Measurements from ENCODE around the gene SRP72. TPM values are rescaled to one million over a fixed set of nuclear protein-coding genes. Genes with fewer than 3 reads are reported as not detected.

The SRP72 gene
- total and polyA plus RNA-seq, 2 of the 8 experiments (the other 6 are each of a cell fraction or from before 2014, with no cell fraction given): 37.7 to 144 TPM

GRCh38 chr4:56550642-56551041 is 83.2 kb downstream of the SRP72 start:
- no peak overlapping the region for H2AFZ ChIP-seq (ENCODE audit: low read length)
- 72% methylated on average over 8 of the region's 8 CpGs; no CpG with 5 or more reads in 1 of the 2 experiments for WGBS, 2 experiments (ENCODE audit: extremely low coverage in 1 of 2, insufficient coverage in 1 of 2, insufficient read length in 1 of 2, insufficient replicate concordance in 2 of 2, low coverage in 1 of 2, low lambda C conversion rate in 2 of 2, missing lambda C conversion rate in 1 of 2)
- H4K91ac ChIP-seq (replicated peaks; ENCODE audit: insufficient read length, low read length): no peak overlapping the region
- no peak overlapping the region for H4K8ac ChIP-seq (ENCODE audit: extremely low read depth, insufficient read depth, low read length)
- H3K18ac ChIP-seq (ENCODE audit: extremely low read depth, low read length): no peak overlapping the region
- no peak for FAIRE-seq
- no peaks in the 10 kb centered on the region for H3K9me3 ChIP-seq (ENCODE audit: insufficient read depth in 2 of 2, low read depth in 1 of 2, low read length in 1 of 2)
- H3K14ac ChIP-seq (ENCODE audit: insufficient read length): no peak overlapping the region
- no peak overlapping the region for H4K5ac ChIP-seq (ENCODE audit: insufficient read length, low read depth, low read length)
- no peaks in the 10 kb centered on the region for H3K27me3 ChIP-seq (replicated peaks in 1 of 4; ENCODE audit: control insufficient read depth in 3 of 4, extremely low read depth in 1 of 4, insufficient read depth in 3 of 4, low read length in 3 of 4)
- H3K4me3 ChIP-seq (ENCODE audit: extremely low read depth in 1 of 4, insufficient read depth in 2 of 4, low read depth in 3 of 4, low read length in 4 of 4): no peak overlapping the region
- CTCF ChIA-PET (ENCODE audit: partially characterized antibody): interaction anchor here (0.6 to 1.7 kb wide), 3 partner anchors 25 to 248 kb away, joined by 3 to 4 read pairs (median 4); no protein-coding TSS in a partner anchor
- no peaks in the 10 kb centered on the region for H4K20me1 ChIP-seq (replicated peaks in 1 of 2; ENCODE audit: control insufficient read depth in 1 of 2, insufficient read depth in 2 of 2, low read length in 2 of 2)
- no peak overlapping the region for H2AK5ac ChIP-seq (ENCODE audit: low read depth, low read length)
- no peak overlapping the region for H2BK12ac ChIP-seq (ENCODE audit: low read depth, low read length)
- H3K56ac ChIP-seq (replicated peaks; ENCODE audit: insufficient read length, low read depth, low read length): no peak overlapping the region
- DNase-seq (ENCODE audit: low read depth in 1 of 2, low spot score in 2 of 2): no peak
- H2BK5ac ChIP-seq (ENCODE audit: low read depth, low read length): no peak overlapping the region
- H3K4me1 ChIP-seq (replicated peaks in 1 of 4; ENCODE audit: control insufficient read depth in 3 of 4, insufficient read depth in 4 of 4, low read length in 3 of 4): no peaks in the 10 kb centered on the region
- no peaks in the 10 kb centered on the region for H3K36me3 ChIP-seq (ENCODE audit: control insufficient read depth in 2 of 4, insufficient read depth in 4 of 4, low read length in 3 of 4)
- no peaks in the 10 kb centered on the region for H3K79me1 ChIP-seq (ENCODE audit: low read depth, low read length)
- H2BK15ac ChIP-seq (ENCODE audit: low read length): no peak overlapping the region
- no peaks in the 10 kb centered on the region for H3K79me2 ChIP-seq (ENCODE audit: control insufficient read depth in 1 of 2, insufficient read depth in 2 of 2, low read length in 2 of 2)
- H2BK20ac ChIP-seq (ENCODE audit: low read length): no peak overlapping the region
- H3K23ac ChIP-seq (ENCODE audit: insufficient read length): no peak overlapping the region
- no peak overlapping the region for H3K9ac ChIP-seq (replicated peaks in 1 of 4; ENCODE audit: extremely low read depth in 1 of 4, low read depth in 3 of 4, low read length in 3 of 4)
- no peak overlapping the region for H3K27ac ChIP-seq (ENCODE audit: low read depth, low read length)
- POLR2A ChIA-PET (ENCODE audit: partially characterized antibody): no interaction called here
- no peak overlapping the region for H2BK120ac ChIP-seq (replicated peaks; ENCODE audit: low read depth, low read length)
- H3K4ac ChIP-seq (replicated peaks; ENCODE audit: insufficient read length, low read depth, low read length): no peak overlapping the region
- H3K23me2 ChIP-seq (ENCODE audit: low read depth, low read length): no peaks in the 10 kb centered on the region
- no peak overlapping the region for H3K4me2 ChIP-seq (ENCODE audit: insufficient read depth in 1 of 2, low read depth in 2 of 2, low read length in 2 of 2)
- TF ChIP-seq RNF2 (IDR thresholded peaks at IDR 0.05; ENCODE audit: borderline replicate concordance, low read depth, low read length, missing control alignments, poor library complexity, severe bottlenecking) (no peak), RXRA (IDR thresholded peaks at IDR 0.05; ENCODE audit: insufficient read depth, low read depth, low read length) (no peak), CREB1 (IDR thresholded peaks at IDR 0.05) (no peak), CTBP2 (IDR thresholded peaks at IDR 0.05; ENCODE audit: borderline replicate concordance, insufficient read depth, insufficient read length, low read length) (no peak), CHD1 (IDR thresholded peaks at IDR 0.05; ENCODE audit: low read depth, low read length) (no peak), EGR1 (IDR thresholded peaks at IDR 0.05; ENCODE audit: borderline replicate concordance, low read depth, low read length) (no peak), SIRT6 (IDR thresholded peaks at IDR 0.05; ENCODE audit: low read length) (no peak), EZH2 (IDR thresholded peaks at IDR 0.05; ENCODE audit: low read depth, low read length, severe bottlenecking) (no peak), FOSL1 (IDR thresholded peaks at IDR 0.05; ENCODE audit: insufficient read depth, low read depth, low read length) (no peak), KDM5A (IDR thresholded peaks at IDR 0.05; ENCODE audit: low read length) (no peak), JUN (IDR thresholded peaks at IDR 0.05; ENCODE audit: low read depth, low read length) (no peak), POLR2A (IDR thresholded peaks at IDR 0.05; ENCODE audit: control extremely low read depth in 1 of 2, low read depth in 2 of 2, low read length in 2 of 2) (no peak), MAX (IDR thresholded peaks at IDR 0.05) (no peak), SIX5 (IDR thresholded peaks at IDR 0.05; ENCODE audit: low read depth, low read length) (no peak), YY1 (IDR thresholded peaks at IDR 0.05; ENCODE audit: low read depth, low read length) (no peak), TCF12 (IDR thresholded peaks at IDR 0.05; ENCODE audit: low read depth, low read length) (no peak)
